Endometrial microvascular endothelial cells (primary cell): ENCODE data around the gene KRT78. TPM values are rescaled to one million over a fixed set of nuclear protein-coding genes. Genes with fewer than 3 reads are reported as not detected.

Experiments
- in situ Hi-C: cut with HindIII; loops from 2 replicates; pipeline ENCODE4 v1.10.0; 2017; ENCODE audit warnings: low sequenced_read_pairs, low pct_unique_long_range_greater_than_20kb; ENCODE audit errors: inconsistent ontology term
- total RNA-seq: library from RNA; depleted of rRNA; stranded (reverse); fragments of >200 nt; gene quantifications from one replicate; pipeline ENCODE4 v1.2.3, GENCODE V29; 2015; ENCODE audit errors: inconsistent ontology term

KRT78 gene
- total RNA-seq, 1 donor from 2014 or later, result not detected

DNA sequence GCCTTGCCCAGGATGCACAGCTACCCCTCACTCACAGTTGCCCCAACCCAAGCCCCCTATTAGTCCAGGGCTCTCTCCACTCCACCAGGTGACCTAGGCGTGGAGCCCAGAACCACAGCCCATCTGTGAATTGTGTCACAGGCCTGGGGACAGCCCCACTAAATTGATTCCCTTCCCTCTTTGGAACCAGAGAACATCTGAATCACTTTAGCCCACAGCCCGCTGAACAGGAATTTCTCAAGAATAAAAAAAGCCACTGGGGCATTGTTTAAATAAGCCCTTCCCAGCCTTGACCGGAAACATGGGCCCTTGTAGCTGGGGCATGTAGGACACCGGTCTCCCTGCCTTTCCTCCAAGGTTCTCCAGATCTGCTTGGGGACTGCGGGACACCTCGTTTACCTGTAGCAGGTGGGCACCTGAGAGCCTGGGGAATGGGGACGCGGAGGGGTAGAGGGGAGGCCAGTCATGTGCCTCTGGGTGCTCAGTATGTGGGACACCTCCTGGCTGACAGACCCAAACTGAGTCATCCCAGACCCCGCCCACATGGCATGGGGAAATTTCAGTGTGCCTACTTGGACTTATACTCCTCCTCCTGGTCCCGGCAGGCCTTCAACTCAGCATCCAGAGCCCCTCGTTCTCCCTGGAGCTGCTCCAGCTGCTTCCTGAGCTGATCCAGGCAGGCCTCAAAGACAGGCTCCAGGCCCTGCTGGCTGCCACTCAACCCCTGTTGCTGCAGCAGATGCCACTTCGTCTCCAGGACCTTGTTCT lies 1.3 kb downstream of the KRT78 start:
- in situ Hi-C loops, result no loop called here

DNA sequence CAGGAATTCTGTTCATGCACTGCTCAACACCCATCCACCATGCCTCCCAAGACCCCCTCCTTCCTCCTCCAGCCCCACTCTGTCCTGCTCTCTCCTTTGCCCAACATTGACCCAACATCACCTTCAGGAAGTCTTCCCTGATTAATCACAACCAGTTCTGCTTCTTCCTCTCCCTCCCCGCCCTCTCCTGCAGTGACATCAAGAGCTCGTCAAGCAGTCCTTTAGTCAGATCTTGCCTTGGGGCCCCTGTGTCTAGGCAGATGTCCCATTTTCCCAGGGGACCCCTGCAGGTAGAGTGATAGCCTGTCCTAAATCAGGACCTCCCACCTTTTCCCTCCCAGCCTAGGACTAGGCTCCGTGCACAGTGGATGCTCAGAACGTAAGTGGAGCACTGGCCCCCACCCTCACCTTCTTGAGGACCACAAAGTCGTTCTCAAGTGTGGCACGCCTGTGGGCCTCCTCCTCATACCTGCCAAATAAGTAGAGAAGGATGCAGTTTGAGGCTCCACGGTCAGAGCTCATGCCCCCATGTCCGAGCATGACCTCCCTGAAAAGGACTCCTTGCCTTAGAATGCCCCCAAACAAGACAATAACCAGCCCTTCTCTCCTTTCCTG lies 2.3 kb downstream of the KRT78 start:
- in situ Hi-C loops, result no loop called here

GRCh38 chr12:52845946-52846345 lies 2.8 kb downstream of the KRT78 start:
- in situ Hi-C loops, result no loop called here

- in situ Hi-C loops, result no loop called here
These were observed 4.4 kb downstream of the KRT78 start for GRCh38 chr12:52844386-52844785.

GRCh38 chr12:52839436-52840105 lies 9.2 kb downstream of the KRT78 start:
- in situ Hi-C loops, result no loop called here

DNA sequence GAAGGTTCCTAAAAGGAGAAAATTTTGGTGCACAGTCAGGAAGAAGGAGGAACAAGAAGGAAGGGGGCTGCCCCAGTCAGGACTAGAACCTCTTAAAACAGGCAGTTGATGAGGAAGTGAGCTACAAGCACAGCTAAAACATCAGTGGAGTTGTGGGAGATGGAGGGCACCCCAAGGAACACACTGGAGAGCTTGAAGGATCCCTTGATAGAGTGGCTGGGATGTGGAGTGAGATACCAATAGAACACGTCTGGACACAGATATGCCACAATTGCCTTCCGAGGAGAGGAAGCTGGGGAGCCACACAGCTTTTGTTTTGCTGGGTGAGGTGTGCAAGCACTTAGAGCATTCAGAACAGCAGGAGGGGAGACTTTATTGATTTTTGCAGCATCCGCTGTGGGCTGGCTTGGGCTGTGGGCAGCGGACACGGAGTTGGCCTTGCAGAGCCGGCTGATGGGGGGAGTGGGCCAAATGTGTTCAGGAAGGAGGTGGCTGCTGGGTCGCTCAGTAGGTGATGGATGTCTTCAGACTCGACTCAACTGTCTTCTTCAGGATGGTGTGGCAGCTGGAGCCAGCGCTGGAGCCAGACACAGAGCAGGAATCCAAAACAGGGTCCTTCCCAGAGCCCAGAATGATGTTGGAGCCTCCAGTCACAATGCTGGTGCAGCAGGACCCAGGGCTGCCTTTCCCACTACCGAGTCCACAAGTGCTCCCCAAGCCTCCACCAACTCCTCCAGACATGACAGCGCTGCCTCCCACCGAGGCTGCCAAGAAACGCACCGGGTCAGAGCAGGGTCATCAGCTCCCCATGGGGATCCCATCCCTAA lies 10.0 kb downstream of the KRT78 start:
- in situ Hi-C loops, result no loop called here

DNA sequence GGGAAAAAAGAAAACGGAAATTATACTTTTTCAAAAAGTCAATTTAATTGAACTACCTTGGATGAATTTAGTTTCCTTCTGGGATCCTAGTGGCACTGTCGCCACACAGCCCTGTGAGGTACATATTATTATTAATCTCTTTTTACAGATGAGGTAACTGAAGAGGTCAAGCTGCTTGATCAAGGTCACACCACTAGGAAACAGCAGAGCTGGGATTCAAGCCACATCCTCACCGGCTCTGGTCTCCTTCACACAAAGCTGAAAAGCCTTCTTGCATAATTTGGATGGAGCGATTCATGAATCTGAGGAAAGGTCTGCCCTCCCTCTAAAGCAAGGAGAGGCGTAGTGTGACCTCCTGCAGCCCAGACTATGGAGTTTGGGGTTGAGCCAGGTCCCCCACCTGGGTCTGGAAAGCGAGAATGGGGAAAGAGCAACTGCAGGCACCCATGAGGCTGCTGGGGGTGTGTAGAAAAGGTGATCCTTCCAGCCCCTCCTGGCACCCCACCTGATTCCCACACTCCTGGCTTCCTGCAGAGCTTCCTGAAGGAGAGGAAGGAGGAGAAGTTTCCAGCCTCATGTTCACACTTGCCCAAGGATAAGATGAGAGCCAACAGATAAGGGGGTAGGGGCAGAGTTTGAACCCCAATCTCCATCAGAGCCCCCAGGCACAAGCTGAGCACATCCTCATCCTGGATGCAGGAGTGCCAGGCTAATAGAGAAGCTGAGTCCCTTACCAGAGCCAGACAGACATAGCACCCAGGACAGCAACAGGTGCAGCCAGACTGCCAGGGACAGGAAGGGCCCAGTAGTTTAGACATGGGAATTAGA lies 10.8 kb downstream of the KRT78 start:
- in situ Hi-C loops, result no loop called here

GRCh38 chr12:52837413-52837741 lies 11.4 kb downstream of the KRT78 start:
- in situ Hi-C loops, result no loop called here

GRCh38 chr12:52836491-52837412 lies 12.0 kb downstream of the KRT78 start:
- in situ Hi-C loops, result no loop called here

DNA sequence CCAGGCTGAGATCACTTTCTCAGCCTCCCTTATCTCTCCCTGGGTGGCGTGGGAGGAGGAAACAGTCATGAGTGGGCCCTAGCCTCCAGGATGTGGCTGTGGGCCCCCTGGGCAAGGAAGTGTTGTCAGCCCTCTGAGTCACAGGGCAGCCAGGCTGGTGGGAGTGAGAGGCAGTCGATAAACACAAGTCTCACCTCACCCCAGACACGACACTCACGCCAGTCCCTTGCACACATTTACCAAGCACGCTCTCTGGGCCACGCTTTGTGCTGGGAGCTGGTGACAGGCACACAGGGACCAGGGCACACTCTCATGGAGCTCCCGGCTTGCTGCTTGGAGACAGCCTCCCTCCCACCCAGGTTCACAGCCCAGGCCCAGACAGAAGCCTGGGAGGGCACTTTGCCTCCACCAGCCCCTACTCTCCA lies 12.7 kb downstream of the KRT78 start:
- in situ Hi-C loops, result no loop called here

- in situ Hi-C loops, result no loop called here
These were observed 13.3 kb downstream of the KRT78 start for GRCh38 chr12:52835271-52836041.

- in situ Hi-C loops, result no loop called here
These were observed 14.1 kb downstream of the KRT78 start for GRCh38 chr12:52834727-52835001.

GRCh38 chr12:52833922-52834726 lies 14.7 kb downstream of the KRT78 start, which contains the start of gene KRT79:
Gene KRT79 (minus strand): TSS chr12:52834311. CDS start chr12:52834260, 51 bp downstream.
- in situ Hi-C loops, result no loop called here

GRCh38 chr12:52832985-52833905 lies 15.5 kb downstream of the KRT78 start:
- in situ Hi-C loops, result no loop called here

- in situ Hi-C loops, result no loop called here
These were observed 16.3 kb downstream of the KRT78 start for GRCh38 chr12:52832451-52832850.
